ENCODE data around the gene CEP76.

The CEP76 gene

GRCh38 chr18:12699747-12700146 is 2.8 kb downstream of the CEP76 start:
- Mint-ChIP-seq H3K9me3 (no peaks in the 10 kb centered on the region), H3K36me3 (ENCODE audit: low read depth) (peaks cover 20% of the 10 kb centered on the region), H3K4me1 (peaks cover 34% of the 10 kb centered on the region), H3K27me3 (ENCODE audit: low read depth) (no peaks in the 10 kb centered on the region), H3K4me3 (no peak overlapping the region), H3K27ac (no peak overlapping the region)
- TF ChIP-seq, protein P1, sequence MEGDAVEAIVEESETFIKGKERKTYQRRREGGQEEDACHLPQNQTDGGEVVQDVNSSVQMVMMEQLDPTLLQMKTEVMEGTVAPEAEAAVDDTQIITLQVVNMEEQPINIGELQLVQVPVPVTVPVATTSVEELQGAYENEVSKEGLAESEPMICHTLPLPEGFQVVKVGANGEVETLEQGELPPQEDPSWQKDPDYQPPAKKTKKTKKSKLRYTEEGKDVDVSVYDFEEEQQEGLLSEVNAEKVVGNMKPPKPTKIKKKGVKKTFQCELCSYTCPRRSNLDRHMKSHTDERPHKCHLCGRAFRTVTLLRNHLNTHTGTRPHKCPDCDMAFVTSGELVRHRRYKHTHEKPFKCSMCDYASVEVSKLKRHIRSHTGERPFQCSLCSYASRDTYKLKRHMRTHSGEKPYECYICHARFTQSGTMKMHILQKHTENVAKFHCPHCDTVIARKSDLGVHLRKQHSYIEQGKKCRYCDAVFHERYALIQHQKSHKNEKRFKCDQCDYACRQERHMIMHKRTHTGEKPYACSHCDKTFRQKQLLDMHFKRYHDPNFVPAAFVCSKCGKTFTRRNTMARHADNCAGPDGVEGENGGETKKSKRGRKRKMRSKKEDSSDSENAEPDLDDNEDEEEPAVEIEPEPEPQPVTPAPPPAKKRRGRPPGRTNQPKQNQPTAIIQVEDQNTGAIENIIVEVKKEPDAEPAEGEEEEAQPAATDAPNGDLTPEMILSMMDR (IDR thresholded peaks at IDR 0.05; ENCODE audit: unreplicated experiment in 3 of 3) = no peak

DNA sequence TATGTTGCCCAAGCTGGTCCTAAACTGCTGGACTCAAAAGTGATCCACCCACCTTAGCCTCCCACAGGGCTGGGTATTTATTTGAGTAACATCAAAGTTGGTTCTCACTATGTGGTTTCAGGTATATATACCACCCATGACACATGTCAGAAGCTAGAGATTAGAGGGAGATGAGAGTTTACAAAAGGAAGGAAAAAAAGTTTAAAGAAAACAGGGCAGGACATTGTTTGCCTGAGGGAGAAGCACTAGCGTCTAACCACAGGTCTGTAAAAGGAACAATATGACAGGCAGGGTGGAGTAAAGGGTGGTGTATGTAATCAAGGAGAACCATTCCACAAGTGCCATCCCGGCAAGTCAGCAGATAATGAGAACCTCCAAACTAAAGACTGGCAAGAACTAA is 8.5 kb downstream of the CEP76 start:
- Mint-ChIP-seq H3K27ac (no peak overlapping the region), H3K4me3 (no peak overlapping the region), H3K36me3 (ENCODE audit: low read depth) (peaks cover 24% of the 10 kb centered on the region), H3K4me1 (no peaks in the 10 kb centered on the region), H3K9me3 (no peaks in the 10 kb centered on the region), H3K27me3 (ENCODE audit: low read depth) (no peaks in the 10 kb centered on the region)
- TF ChIP-seq, protein P1 (IDR thresholded peaks at IDR 0.05; ENCODE audit: unreplicated experiment in 3 of 3) = no peak

- TF ChIP-seq, protein P1 (IDR thresholded peaks at IDR 0.05; ENCODE audit: unreplicated experiment in 3 of 3) = no peak
- Mint-ChIP-seq H3K4me1 (no peaks in the 10 kb centered on the region), H3K9me3 (no peaks in the 10 kb centered on the region), H3K27ac (no peak overlapping the region), H3K36me3 (ENCODE audit: low read depth) (peaks cover 18% of the 10 kb centered on the region), H3K4me3 (no peak overlapping the region), H3K27me3 (ENCODE audit: low read depth) (no peaks in the 10 kb centered on the region)
Measured at GRCh38 chr18:12692206-12692605, 10.3 kb downstream of the CEP76 start.

DNA sequence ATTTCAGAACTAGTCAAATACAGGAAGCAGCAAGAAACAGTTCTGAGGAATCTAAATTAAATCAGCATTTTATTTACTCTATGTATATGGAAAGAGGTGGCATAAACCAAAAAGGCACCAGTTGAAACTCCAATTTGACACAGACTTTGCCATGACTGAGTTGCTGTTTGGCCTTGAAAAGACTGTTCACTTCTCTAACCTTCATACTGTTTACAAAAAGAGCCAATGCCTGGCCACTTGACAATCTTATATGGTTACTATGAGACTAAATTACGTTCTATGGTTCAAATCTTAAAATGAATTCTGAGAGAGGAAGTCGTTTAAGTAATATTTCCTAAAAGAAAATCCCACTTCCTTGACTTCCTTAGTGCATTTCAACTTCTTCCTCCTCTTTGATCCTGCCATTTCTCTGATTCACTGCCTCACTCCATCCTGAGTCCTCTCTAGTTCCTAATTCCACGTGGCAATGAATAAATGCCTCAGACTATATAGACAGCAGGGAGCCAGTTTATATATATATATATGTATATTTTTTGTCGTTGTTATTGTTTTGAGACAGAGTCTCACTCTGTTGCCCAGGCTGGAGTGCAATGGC is 13.2 kb downstream of the CEP76 start:
- H3K36me3 Mint-ChIP-seq (ENCODE audit: low read depth) = peaks cover 15% of the 10 kb centered on the region
- H3K4me3 Mint-ChIP-seq = no peak overlapping the region
- H3K27ac Mint-ChIP-seq = no peak overlapping the region
- no peaks in the 10 kb centered on the region for H3K27me3 Mint-ChIP-seq (ENCODE audit: low read depth)
- TF ChIP-seq, protein P1 (IDR thresholded peaks at IDR 0.05; ENCODE audit: unreplicated experiment in 3 of 3) = no peak
- H3K9me3 Mint-ChIP-seq = no peaks in the 10 kb centered on the region
- H3K4me1 Mint-ChIP-seq = no peaks in the 10 kb centered on the region

- TF ChIP-seq, protein P1 (IDR thresholded peaks at IDR 0.05; ENCODE audit: unreplicated experiment in 3 of 3) = no peak
- no peak overlapping the region for H3K27ac Mint-ChIP-seq
- no peaks in the 10 kb centered on the region for H3K27me3 Mint-ChIP-seq (ENCODE audit: low read depth)
- H3K36me3 Mint-ChIP-seq (ENCODE audit: low read depth) = peaks cover 6% of the 10 kb centered on the region
- no peaks in the 10 kb centered on the region for H3K9me3 Mint-ChIP-seq
- H3K4me1 Mint-ChIP-seq = no peaks in the 10 kb centered on the region
- no peak overlapping the region for H3K4me3 Mint-ChIP-seq
Measured at GRCh38 chr18:12686100-12686499, 16.4 kb downstream of the CEP76 start.

GRCh38 chr18:12679183-12679786 is 23.2 kb downstream of the CEP76 start:
- Mint-ChIP-seq H3K9me3 (no peaks in the 10 kb centered on the region), H3K27ac (peak overlapping the region; percentile 82 to 88 (median 82)), H3K4me1 (peaks cover 7% of the 10 kb centered on the region), H3K27me3 (ENCODE audit: low read depth) (no peaks in the 10 kb centered on the region), H3K36me3 (ENCODE audit: low read depth) (peaks cover 26% of the 10 kb centered on the region), H3K4me3 (peak overlapping the region in 1 of 3 experiments; percentile 13)
- TF ChIP-seq, protein P1 (IDR thresholded peaks at IDR 0.05; ENCODE audit: unreplicated experiment in 3 of 3) = no peak
